ENCODE measurements around the gene PKHD1. TPM values are rescaled to one million over a fixed set of nuclear protein-coding genes. Genes with fewer than 3 reads are reported as not detected.

The PKHD1 gene
- total RNA-seq, 1 donor from 2014 or later = 0.03 TPM

GRCh38 chr6:51820555-51820954 is 266.9 kb downstream of the PKHD1 start:
- no peak overlapping the region for H3K27ac Mint-ChIP-seq (ENCODE audit: unreplicated experiment)

GRCh38 chr6:51818520-51819022 is 268.8 kb downstream of the PKHD1 start:
- DNase-seq (ENCODE audit: low spot score) = no peak
- TF ChIP-seq CTCF (IDR thresholded peaks at IDR 0.05; ENCODE audit: unreplicated experiment) = no peak
- no peak overlapping the region for H3K4me3 Mint-ChIP-seq (ENCODE audit: unreplicated experiment)
- peaks cover 10% of the 10 kb centered on the region for H3K4me1 Mint-ChIP-seq (ENCODE audit: unreplicated experiment)
- no peaks in the 10 kb centered on the region for H3K36me3 Mint-ChIP-seq (ENCODE audit: low read depth, unreplicated experiment)
- H3K27ac Mint-ChIP-seq (ENCODE audit: unreplicated experiment) = no peak overlapping the region
- H3K27me3 Mint-ChIP-seq (ENCODE audit: unreplicated experiment) = no peaks in the 10 kb centered on the region
- no peaks in the 10 kb centered on the region for H3K9me3 Mint-ChIP-seq (ENCODE audit: unreplicated experiment)

More at GRCh38 chr6:51820555-51820954, 266.9 kb downstream of the PKHD1 start:
- Mint-ChIP-seq H3K36me3 (ENCODE audit: low read depth, unreplicated experiment) (no peaks in the 10 kb centered on the region), H3K27me3 (ENCODE audit: unreplicated experiment) (no peaks in the 10 kb centered on the region), H3K4me3 (ENCODE audit: unreplicated experiment) (no peak overlapping the region), H3K9me3 (ENCODE audit: unreplicated experiment) (no peaks in the 10 kb centered on the region), H3K4me1 (ENCODE audit: unreplicated experiment) (peaks cover 5% of the 10 kb centered on the region)
- TF ChIP-seq CTCF (IDR thresholded peaks at IDR 0.05; ENCODE audit: unreplicated experiment) = no peak
- no peak for DNase-seq (ENCODE audit: low spot score)

GRCh38 chr6:51817832-51818231 is 269.6 kb downstream of the PKHD1 start:
- Mint-ChIP-seq H3K36me3 (ENCODE audit: low read depth, unreplicated experiment) (no peaks in the 10 kb centered on the region), H3K9me3 (ENCODE audit: unreplicated experiment) (no peaks in the 10 kb centered on the region), H3K4me3 (ENCODE audit: unreplicated experiment) (no peak overlapping the region), H3K4me1 (ENCODE audit: unreplicated experiment) (peaks cover 10% of the 10 kb centered on the region), H3K27ac (ENCODE audit: unreplicated experiment) (no peak overlapping the region), H3K27me3 (ENCODE audit: unreplicated experiment) (no peaks in the 10 kb centered on the region)
- no peak for DNase-seq (ENCODE audit: low spot score)
- no peak for TF ChIP-seq CTCF (IDR thresholded peaks at IDR 0.05; ENCODE audit: unreplicated experiment)

- Mint-ChIP-seq H3K9me3 (ENCODE audit: unreplicated experiment) (no peaks in the 10 kb centered on the region), H3K4me1 (ENCODE audit: unreplicated experiment) (peaks cover 10% of the 10 kb centered on the region), H3K36me3 (ENCODE audit: low read depth, unreplicated experiment) (no peaks in the 10 kb centered on the region), H3K4me3 (ENCODE audit: unreplicated experiment) (no peak overlapping the region), H3K27me3 (ENCODE audit: unreplicated experiment) (no peaks in the 10 kb centered on the region), H3K27ac (ENCODE audit: unreplicated experiment) (no peak overlapping the region)
- TF ChIP-seq CTCF (IDR thresholded peaks at IDR 0.05; ENCODE audit: unreplicated experiment) = no peak
- DNase-seq (ENCODE audit: low spot score) = no peak
Measured at GRCh38 chr6:51814418-51814817, 273.0 kb downstream of the PKHD1 start.

GRCh38 chr6:51813904-51814303 is 273.5 kb downstream of the PKHD1 start:
- H3K27me3 Mint-ChIP-seq (ENCODE audit: unreplicated experiment) = no peaks in the 10 kb centered on the region
- no peaks in the 10 kb centered on the region for H3K36me3 Mint-ChIP-seq (ENCODE audit: low read depth, unreplicated experiment)
- no peak overlapping the region for H3K27ac Mint-ChIP-seq (ENCODE audit: unreplicated experiment)
- TF ChIP-seq CTCF (IDR thresholded peaks at IDR 0.05; ENCODE audit: unreplicated experiment) = no peak
- no peak for DNase-seq (ENCODE audit: low spot score)
- no peak overlapping the region for H3K4me3 Mint-ChIP-seq (ENCODE audit: unreplicated experiment)
- H3K9me3 Mint-ChIP-seq (ENCODE audit: unreplicated experiment) = no peaks in the 10 kb centered on the region
- H3K4me1 Mint-ChIP-seq (ENCODE audit: unreplicated experiment) = peaks cover 10% of the 10 kb centered on the region

Measured in endothelial cell (in vitro differentiated cells).